Ramos (cell line): ENCODE measurements around the gene EFEMP2.

Source experiments
- in situ Hi-C: fragments of 300-500 bp; cut with MboI; formaldehyde crosslinking; loops from one replicate; pipeline ENCODE4 v1.14.3; 2022; ENCODE audit warnings: low sequenced_read_pairs; ENCODE audit not compliant: unreplicated experiment

Gene EFEMP2

GRCh38 chr11:65885808-65886536, 13.4 kb upstream of the EFEMP2 start:
- in situ Hi-C loops: no loop called here

GRCh38 chr11:65885231-65885630, 12.6 kb upstream of the EFEMP2 start:
- in situ Hi-C loops: no loop called here

- in situ Hi-C loops: loop anchor here (5.0 kb wide), 1 partner anchor 103 kb away; no protein-coding TSS in a partner anchor
Observed at GRCh38 chr11:65884716-65885092, 12.1 kb upstream of the EFEMP2 start.

- in situ Hi-C loops: loop anchor here (5.0 kb wide), 1 partner anchor 103 kb away; no protein-coding TSS in a partner anchor
Observed at GRCh38 chr11:65883786-65884715, 11.5 kb upstream of the EFEMP2 start.

- in situ Hi-C loops: loop anchor here (5.0 kb wide), 1 partner anchor 104 kb away; no protein-coding TSS in a partner anchor
Observed at GRCh38 chr11:65883058-65883761, 10.6 kb upstream of the EFEMP2 start.

- in situ Hi-C loops: loop anchor here (5.0 kb wide), 1 partner anchor 105 kb away; no protein-coding TSS in a partner anchor
Observed at GRCh38 chr11:65882120-65883057, 9.8 kb upstream of the EFEMP2 start.

- in situ Hi-C loops: loop anchor here (5.0 kb wide), 1 partner anchor 106 kb away; no protein-coding TSS in a partner anchor
Observed at GRCh38 chr11:65880844-65881421, 8.3 kb upstream of the EFEMP2 start.

- in situ Hi-C loops: loop anchor here (5.0 kb wide), 1 partner anchor 107 kb away; no protein-coding TSS in a partner anchor
Observed at GRCh38 chr11:65880027-65880426, 7.4 kb upstream of the EFEMP2 start.

- in situ Hi-C loops: loop anchor here (5.0 kb wide), 1 partner anchor 108 kb away; no protein-coding TSS in a partner anchor
Observed at GRCh38 chr11:65879617-65880016, 7.0 kb upstream of the EFEMP2 start, which contains the start of gene CTSW. Gene CTSW, plus strand, starts transcription at chr11:65879837. Its CDS starts 18 bp downstream, at chr11:65879855.

- in situ Hi-C loops: no loop called here
Observed at GRCh38 chr11:65873318-65874156, 937 bp upstream of the EFEMP2 start.

- in situ Hi-C loops: no loop called here
Observed at GRCh38 chr11:65871811-65872548, 620 bp downstream of the EFEMP2 start.

GRCh38 chr11:65870706-65871681, 1.6 kb downstream of the EFEMP2 start:
- in situ Hi-C loops: no loop called here

GRCh38 chr11:65870307-65870658, 2.3 kb downstream of the EFEMP2 start:
- in situ Hi-C loops: no loop called here

- in situ Hi-C loops: no loop called here
Observed at GRCh38 chr11:65869643-65870306, 2.8 kb downstream of the EFEMP2 start.

- in situ Hi-C loops: no loop called here
Observed at GRCh38 chr11:65868907-65869306, 3.7 kb downstream of the EFEMP2 start.
